Fibroblast of skin of left biceps (primary cell): ENCODE measurements around the gene P3H2.
"Not testable (repeated sequence)": the region's sequence is repeated elsewhere in the genome, so short reads cannot be mapped to it uniquely, and the experiment has no call there.

Experiments
- DNase-seq, 2 experiments: peaks; one replicate each; pipeline ENCODE4 v3.0.0-alpha.2; 2013; ENCODE audit warnings: low read depth in 2 of 2

The P3H2 gene, protein sequence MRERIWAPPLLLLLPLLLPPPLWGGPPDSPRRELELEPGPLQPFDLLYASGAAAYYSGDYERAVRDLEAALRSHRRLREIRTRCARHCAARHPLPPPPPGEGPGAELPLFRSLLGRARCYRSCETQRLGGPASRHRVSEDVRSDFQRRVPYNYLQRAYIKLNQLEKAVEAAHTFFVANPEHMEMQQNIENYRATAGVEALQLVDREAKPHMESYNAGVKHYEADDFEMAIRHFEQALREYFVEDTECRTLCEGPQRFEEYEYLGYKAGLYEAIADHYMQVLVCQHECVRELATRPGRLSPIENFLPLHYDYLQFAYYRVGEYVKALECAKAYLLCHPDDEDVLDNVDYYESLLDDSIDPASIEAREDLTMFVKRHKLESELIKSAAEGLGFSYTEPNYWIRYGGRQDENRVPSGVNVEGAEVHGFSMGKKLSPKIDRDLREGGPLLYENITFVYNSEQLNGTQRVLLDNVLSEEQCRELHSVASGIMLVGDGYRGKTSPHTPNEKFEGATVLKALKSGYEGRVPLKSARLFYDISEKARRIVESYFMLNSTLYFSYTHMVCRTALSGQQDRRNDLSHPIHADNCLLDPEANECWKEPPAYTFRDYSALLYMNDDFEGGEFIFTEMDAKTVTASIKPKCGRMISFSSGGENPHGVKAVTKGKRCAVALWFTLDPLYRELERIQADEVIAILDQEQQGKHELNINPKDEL

DNA sequence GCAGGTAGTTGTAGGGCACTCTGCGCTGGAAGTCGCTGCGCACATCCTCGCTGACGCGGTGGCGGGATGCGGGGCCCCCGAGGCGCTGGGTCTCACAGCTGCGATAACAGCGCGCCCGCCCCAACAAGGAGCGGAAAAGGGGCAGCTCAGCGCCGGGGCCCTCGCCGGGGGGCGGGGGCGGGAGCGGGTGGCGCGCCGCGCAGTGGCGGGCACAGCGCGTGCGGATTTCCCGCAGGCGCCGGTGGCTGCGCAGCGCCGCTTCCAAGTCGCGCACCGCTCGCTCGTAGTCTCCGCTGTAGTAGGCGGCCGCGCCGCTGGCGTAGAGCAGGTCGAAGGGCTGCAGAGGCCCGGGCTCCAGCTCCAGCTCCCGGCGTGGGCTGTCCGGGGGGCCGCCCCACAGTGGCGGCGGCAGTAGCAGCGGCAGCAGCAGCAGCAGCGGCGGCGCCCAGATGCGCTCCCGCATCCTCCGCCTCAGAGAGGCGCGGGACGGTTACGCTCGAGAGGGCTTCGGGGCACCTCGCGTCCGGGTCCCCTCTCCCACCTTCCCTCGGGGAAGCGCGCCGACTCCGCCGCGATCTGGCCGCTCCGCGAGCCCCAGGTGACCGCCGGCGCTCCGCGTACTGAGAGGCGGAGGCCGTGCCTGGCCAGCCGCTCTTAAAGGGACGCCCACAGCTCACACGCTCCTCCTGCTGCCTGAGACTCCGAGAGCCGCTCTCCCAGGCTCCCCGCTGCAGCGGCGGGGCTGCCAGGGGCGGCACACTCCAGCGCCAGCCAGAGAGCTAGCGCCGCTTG lies at the start of gene P3H2:
P3H2 (minus strand) TSS at position 629 of the 792 bp plus-strand sequence; CDS start at position 463, 166 bp downstream.
- DNase-seq, result peak; percentile 78 to 83

DNA sequence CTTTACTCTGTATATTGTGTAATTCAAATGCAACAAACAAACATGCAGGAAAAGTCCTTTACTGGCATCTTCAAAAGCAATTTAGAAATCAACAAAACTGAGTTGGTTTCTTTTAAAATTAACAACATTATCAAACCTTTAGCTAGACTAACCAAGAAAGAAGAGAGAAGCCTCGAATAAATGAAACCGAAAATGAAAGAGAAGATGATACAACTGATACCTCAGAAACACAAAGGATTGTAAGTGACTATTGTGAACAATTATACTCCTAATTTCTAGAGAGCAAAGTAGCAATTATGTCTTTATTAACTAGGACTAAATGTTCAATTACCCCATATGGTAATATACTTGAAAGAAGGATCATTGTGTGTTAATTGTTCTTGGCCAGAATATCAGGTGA lies 49.2 kb upstream of the P3H2 start:
- no peak for DNase-seq

DNA sequence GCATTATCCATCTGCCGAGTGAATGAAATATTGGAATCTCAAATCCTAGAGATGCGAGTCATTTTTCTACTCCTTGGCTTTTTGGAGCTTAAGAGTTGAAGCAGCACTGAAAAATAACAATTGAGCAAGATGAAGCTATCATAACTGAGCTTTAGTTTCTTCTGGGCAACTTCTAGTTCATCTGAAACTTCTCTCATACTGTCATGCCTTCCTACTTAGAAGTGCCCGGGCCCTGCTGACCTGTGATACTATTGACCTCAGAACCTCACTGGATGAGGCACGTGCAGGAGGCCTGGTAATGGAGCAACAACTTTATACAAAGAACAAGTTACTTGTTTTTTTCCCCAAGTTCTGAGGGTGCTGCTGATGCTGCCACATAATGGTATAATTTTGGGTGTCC lies 48.5 kb upstream of the P3H2 start:
- no peak for DNase-seq

DNA sequence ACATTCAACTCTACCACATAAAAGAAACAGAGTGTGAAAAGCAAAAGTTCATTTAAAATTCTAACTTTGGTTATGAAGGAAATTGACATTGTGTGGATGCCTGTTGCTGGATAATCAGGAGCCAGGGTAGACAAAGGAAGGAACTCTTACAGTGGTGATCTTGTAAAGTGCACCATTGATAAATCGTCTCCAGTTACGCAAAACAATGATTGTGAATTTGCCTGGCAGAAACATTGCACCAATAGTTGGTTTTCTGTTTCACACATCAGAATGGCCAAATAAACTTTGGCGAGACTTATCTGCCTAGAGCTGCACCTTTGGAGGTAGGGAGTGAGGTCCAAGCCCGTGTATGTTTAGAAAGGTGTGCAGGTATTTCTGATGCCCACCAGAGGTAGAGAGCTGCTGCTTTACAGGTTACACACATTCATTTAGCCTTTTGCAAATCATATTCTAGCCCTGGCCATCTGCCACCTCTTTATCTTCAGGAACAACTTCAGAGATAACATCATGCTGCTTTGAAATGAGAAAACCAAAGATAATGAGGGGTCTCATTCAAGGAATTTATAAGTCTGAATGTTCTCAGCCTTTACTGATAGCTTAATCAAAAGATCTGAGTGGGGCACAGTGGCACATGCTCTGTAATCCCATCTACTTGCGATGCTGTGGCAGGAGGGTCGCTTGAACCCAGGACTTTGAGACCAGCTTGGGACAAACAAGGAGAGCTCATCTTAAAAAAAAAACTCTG lies 47.4 kb upstream of the P3H2 start:
- no peak for DNase-seq

DNA sequence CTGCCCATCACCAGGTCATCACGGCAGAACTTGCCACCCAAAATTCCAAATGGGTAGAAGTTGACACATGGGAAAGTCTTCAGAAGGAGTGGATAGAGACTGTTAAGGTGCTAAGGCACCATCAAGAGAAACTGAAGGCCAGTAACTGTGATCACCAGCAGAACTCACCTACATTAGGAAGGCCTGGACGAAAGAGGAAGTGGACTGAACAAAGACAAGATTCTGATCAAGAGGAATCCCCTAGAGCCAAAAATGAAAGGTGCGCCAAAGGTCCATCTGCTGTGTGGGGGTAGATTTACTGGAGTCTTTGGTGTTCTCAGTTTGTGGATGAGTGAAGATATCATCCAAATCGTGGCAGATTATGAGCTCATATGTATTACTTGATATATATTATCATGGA lies 46.3 kb upstream of the P3H2 start:
- DNase-seq, result no peak

DNA sequence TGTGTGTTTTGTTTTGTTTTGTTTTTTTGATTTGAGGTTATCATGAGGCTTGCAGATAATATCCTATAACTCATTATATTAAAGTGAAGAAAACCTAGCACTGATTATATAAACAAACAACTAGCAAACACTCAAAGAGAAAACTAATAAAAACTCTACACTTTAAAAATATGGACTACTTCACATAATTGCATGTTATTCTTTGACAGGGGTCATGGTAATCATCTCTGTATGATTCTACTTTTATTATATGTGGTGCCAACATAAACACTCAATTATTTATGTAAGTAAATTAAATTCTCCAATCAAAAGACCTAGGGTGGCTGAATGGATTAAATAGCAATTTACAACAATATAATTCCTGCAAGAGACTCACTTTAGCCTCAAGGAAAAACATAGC lies 44.6 kb upstream of the P3H2 start:
- DNase-seq, result no peak

DNA sequence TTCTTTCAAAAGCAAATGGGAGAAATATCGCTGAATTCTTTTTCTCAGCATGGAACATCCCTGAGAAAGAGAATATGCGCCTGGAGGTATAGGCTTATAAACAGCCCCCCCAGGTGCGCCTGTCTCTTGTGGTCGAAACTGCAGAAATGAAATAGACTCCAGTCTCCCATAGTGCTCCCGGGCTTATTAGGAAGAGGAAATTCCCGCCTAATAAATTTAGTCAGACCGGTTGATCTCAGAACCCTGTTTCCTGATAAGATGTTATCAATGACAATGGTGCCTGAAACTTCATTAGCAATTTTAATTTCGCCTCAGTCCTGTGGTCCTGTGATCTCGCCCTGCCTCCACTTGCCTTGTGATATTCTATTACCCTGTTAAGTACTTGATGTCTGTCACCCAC lies 41.3 kb upstream of the P3H2 start:
- not testable (repeated sequence) for DNase-seq

DNA sequence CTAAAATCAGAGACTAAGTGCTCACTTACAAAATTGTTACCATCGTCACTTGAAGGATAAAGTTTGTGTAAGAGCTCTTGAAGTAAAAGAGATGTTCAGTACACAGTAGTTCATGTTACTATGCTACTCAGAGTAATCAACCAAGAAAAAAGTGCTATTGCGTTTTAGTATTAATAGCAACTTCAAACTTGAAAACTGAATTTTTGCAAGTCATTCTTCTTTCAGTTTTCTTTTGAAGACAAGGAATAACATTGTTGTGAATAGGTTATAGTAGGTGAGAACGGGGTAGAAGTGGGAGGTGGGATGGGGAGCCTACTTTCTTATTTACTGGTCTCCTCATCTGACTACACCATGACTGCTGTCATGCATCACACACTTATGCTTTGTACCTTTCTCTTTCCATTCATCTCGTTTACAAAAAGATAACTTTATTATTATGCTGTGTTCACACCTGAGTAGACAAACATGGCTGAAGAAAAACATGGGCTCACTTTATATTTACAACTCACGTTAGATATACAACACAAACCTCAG lies 39.3 kb upstream of the P3H2 start:
- DNase-seq, result no peak

DNA sequence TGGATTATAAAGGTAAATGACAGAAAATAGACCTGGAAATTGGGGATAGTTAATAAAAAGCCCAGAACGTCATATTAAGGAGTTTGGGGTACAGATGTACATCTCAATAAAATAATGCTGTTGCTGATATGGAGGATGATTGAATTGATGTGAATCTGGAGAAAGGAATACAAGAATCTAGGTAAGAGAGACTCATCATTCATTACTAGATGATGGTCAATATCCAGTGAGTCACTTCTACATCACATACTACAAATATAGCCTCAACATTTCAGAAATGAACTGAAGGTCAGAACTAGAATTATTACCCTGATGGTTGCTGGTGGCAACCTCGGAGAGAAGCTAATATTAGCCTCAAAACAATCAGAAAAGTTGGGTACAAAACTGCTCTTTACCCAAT lies 37.6 kb upstream of the P3H2 start:
- no peak for DNase-seq

DNA sequence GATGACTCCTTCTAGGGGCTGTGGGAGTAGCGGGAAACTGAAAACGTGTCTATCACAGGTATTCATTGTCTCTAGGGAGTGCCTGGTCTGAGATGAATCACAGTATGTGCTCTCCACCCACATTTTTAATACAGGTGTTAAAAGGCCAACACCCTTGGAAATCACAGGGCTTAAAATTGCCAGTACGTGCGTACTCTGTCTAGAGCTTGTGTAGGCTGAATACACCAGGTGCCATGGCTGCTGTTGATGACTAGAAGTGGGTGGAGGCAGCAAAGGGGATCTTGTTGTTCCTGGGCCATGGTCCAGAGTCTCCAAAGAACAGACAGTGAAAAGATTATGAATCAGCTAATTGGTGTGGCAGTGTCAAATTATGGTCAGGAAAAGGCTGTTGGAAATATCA lies 35.1 kb upstream of the P3H2 start:
- DNase-seq, result no peak

DNA sequence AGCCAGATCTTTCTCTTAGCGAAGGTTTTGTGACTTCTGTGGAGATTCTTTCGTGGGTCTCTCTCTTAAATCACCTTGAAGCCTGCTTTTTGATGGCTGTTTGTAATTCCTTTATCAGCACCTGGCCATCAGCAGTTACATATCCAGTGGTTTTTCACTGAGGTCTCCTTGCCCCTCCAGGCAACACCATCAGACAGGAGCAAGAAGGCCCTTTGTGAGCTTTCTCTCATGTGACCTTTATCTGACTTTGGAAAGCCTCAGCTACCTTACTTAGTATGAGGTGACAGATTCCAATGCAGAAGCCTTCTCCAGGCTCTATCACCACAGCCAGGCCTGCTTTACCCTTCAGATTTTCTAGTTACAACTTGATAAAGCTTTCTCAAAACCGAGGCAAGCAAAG lies 30.0 kb upstream of the P3H2 start:
- no peak for DNase-seq

DNA sequence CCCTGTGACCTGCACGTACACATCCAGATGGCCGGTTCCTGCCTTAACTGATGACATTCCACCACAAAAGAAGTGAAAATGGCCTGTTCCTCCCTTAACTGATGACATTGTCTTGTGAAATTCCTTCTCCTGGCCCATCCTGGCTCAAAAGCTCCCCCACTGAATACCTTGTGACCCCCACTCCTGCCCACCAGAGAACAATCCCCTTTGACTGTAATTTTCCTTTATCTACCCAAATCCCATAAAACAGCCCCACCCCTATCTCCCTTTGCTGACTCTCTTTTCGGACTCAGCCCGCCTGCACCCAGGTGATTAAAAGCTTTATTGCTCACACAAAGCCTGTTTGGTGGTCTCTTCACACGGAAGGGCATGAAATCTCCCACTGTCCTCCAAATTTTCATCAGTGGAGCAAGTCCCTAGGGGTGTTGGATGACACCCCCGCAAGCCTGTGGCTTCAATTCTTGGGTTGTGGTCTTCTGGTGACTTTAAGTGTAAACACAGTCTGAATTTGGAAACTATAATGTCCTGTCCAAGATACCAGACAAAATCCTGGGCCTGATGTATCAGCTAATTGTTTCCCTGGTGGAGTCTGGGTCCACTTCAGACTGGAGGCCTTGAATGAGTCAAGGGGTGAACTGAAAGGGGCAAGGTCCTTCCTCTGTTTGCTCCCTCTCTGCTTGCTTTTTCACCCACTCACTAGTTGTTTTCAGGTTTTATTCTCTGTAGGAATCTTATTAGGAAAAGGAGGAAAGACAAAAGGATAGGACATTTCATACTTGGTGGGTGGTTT lies 29.3 kb upstream of the P3H2 start:
- not testable (repeated sequence) for DNase-seq

DNA sequence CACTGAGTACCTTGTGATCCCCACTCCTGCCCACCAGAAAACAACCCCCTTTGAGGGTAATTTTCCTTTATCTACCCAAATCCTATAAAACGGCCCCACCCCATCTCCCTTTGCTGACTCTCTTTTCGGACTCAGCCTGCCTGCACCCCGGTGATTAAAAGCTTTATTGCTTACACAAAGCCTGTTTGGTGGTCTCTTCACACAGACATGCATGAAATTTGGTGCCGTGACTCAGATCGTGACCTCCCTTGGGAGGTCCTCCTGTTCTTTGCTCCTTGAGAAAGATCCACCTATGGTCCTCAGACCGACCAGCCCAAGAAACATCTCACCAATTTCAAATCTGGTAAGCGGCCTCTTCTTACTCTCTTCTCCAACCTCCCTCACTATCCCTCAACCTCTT lies 24.1 kb upstream of the P3H2 start:
- DNase-seq, result not testable (repeated sequence)

DNA sequence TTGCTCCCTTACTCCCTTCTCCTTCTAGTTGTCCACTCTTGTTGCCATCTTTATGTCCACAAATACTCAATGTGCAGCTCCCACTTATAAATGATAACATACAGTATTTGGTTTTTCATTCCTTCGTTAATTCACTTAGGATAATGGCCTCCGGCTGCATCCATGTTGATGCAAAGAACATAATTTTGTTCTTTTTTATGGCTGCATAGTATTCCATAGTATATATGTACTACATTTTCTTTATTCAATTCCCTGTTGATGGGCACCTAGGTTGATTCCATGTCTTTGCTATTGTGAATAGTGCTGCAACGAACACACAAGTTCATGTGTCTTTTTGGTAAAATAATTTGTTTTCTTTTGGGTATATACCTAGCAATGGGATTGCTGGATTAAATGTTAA lies 21.3 kb upstream of the P3H2 start:
- no peak for DNase-seq

DNA sequence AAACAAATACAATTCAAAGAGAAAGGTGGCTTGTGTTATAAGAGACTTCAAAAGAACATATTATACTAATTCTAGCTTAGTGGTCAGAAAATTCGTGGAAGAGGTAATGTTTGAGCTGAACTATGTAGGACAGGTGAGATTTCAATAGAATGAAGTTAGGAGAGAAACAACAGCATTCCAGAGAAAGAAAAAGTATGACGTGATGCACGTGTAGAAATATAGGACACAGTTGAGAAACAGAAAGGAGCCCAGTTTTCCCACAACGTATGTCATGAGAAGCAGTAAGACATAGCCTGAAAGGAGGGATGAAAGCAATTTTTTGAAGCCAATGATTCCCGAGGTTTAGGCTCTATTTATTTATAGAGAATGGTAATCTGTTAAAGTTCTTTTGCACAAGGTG lies 18.7 kb upstream of the P3H2 start:
- no peak for DNase-seq

DNA sequence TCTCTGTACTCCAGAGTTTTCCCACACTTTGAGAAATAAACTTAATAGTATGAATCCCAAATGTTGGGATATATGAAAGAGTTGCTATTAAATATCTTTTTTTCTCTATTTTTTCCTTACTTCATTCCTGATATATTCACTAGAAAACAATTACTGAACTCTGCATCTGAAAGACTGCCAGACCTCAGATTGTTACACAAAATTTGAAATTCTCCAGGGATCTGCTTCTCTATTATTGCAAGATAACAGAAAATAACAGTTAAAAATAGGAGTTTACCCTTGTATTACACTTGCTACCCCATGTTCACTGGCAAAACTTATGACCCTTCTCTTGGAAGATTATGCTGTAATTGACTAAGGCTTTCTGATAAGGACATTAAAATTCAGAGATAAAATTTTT lies 11.7 kb upstream of the P3H2 start:
- DNase-seq, result no peak

DNA sequence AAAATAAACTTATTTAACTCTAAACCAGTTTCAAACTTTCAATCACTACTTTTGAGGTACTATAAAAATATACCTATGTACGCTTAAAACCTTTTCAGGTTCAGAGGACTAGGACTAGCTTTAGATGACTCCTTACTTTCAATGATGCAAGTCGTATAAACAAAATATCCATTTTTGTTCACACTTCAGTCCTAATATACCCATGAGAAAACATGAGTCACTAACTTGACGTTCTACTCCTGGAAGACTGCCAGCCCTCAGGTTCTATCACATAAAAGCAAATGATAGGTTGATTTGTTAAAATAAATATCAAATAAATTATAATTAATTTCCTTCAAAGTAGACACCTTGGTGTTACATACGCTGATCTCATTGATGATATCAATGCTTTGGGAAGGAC lies 10.6 kb upstream of the P3H2 start:
- no peak for DNase-seq

DNA sequence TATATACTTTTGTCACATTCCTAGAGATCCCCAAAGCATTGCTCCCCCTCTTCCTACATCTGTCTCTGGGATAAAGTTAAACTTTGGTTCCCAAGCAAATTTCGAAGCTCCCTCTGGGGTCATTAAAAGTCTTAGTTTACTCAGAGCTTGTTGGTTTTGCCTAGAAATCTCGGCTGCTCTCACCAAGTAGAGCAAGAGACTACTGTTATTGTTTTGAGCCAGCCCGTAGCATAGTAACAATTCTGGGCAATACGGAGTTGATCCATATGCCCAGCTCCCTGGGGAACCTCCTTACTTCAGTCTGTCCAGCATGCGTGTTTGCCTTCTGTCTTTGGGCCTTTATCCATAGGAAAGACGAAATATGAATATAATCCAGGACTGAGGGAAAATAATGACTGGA lies 10.0 kb upstream of the P3H2 start:
- no peak for DNase-seq

DNA sequence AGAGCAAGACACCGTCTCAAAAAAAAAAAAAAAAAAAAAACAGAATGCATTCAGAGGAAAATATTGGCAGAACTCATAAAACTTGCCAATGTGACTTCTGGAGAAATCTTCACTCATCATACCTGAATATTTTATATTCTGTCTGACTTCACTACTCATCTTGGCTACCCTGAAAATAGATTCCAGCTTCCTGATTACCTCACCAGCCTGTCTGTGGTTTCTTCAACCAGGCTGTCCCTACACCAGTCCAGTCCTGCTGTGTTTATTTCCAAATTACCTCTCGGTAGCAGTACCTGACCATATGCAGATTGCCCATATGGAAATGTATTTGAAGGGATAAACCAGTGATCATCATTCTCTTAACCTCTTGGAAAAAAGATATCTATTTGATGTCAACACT lies 9.3 kb upstream of the P3H2 start:
- DNase-seq, result no peak

DNA sequence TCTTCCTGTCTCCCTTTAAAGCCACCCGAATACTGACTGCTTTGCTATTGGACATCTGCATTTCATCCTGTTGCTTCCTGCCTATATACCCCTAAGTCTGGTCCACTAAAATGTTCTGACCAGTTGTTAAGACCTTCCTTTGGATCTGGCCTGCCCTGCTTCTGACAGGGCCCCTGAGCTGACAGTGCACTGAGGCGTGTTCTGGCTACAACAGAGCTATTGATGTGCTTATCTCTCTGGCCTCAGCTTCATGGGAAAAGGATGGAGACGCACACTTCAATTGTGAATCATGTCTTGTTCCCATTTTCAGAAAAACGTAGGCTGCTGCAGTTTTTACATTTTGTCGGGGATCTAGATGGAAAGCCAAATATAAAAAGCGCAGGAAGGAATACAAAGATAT lies 7.1 kb upstream of the P3H2 start:
- DNase-seq, result no peak

DNA sequence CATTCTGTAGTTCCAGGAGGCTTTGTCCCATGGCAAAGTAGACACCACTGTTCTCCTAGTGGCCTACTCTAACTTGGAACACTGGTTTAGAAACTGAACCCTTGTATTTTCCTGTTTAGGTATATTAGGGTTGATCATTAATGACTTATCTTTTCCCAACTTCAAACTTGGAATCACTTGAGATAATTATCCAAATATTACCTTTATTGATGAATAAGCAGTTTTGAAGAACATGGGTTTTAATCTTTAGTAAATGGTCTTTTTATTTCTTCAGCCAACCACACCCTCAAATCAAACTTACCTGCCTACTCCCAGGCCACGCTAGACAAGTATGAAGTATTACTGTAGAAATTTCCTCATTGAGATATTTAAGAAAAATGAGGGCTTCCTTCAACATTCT lies 6.5 kb upstream of the P3H2 start:
- DNase-seq, result no peak
